Measurements from ENCODE around the gene TSPAN15.

Gene TSPAN15

GRCh38 chr10:69425511-69426298 is 25.6 kb upstream of the TSPAN15 start:
- Histone ChIP-seq H3K79me2 (ENCODE audit: insufficient read depth, low read length) (no peaks in the 10 kb centered on the region), H3K4me2 (ENCODE audit: insufficient read depth, low read length) (no peak overlapping the region), H4K20me1 (ENCODE audit: insufficient read depth, low read length) (no peaks in the 10 kb centered on the region), H2AFZ (ENCODE audit: low read depth, low read length) (no peak overlapping the region), H3K4me1 (ENCODE audit: insufficient read depth, low read length) (no peaks in the 10 kb centered on the region), H3K27me3 (ENCODE audit: insufficient read depth, low read length, poor library complexity) (no peaks in the 10 kb centered on the region), H3K4me3 (ENCODE audit: low read depth in 1 of 2, low read length in 2 of 2) (no peak overlapping the region), H3K9ac (ENCODE audit: low read depth, low read length) (no peak overlapping the region), H3K36me3 (ENCODE audit: insufficient read depth, low read length) (no peaks in the 10 kb centered on the region), H3K9me3 (ENCODE audit: insufficient read depth, low read length, severe bottlenecking) (no peaks in the 10 kb centered on the region), H3K27ac (ENCODE audit: low read length) (no peak overlapping the region)
- no peak for TF ChIP-seq EZH2 (IDR thresholded peaks at IDR 0.05; ENCODE audit: borderline replicate concordance, low read depth, low read length, severe bottlenecking)
- no peak for TF ChIP-seq CTCF (IDR thresholded peaks at IDR 0.05; ENCODE audit: borderline replicate concordance, extremely low read depth, low read length, poor library complexity, severe bottlenecking)
- ATAC-seq (ENCODE audit: insufficient read depth, low read depth) (peak; percentile 67), DNase-seq (peak; percentile 20)

- H3K79me2 ChIP-seq (ENCODE audit: insufficient read depth, low read length), result no peaks in the 10 kb centered on the region
- ATAC-seq (ENCODE audit: insufficient read depth, low read depth), result no peak
- no peaks in the 10 kb centered on the region for H4K20me1 ChIP-seq (ENCODE audit: insufficient read depth, low read length)
- no peak overlapping the region for H3K4me3 ChIP-seq (ENCODE audit: low read depth in 1 of 2, low read length in 2 of 2)
- H3K4me1 ChIP-seq (ENCODE audit: insufficient read depth, low read length), result no peaks in the 10 kb centered on the region
- H3K27ac ChIP-seq (ENCODE audit: low read length), result no peak overlapping the region
- no peak overlapping the region for H3K4me2 ChIP-seq (ENCODE audit: insufficient read depth, low read length)
- H2AFZ ChIP-seq (ENCODE audit: low read depth, low read length), result no peak overlapping the region
- DNase-seq, result no peak
- H3K9ac ChIP-seq (ENCODE audit: low read depth, low read length), result no peak overlapping the region
- TF ChIP-seq CTCF (IDR thresholded peaks at IDR 0.05; ENCODE audit: borderline replicate concordance, extremely low read depth, low read length, poor library complexity, severe bottlenecking), result no peak
- TF ChIP-seq EZH2 (IDR thresholded peaks at IDR 0.05; ENCODE audit: borderline replicate concordance, low read depth, low read length, severe bottlenecking), result no peak
- no peaks in the 10 kb centered on the region for H3K27me3 ChIP-seq (ENCODE audit: insufficient read depth, low read length, poor library complexity)
- H3K9me3 ChIP-seq (ENCODE audit: insufficient read depth, low read length, severe bottlenecking), result no peaks in the 10 kb centered on the region
- no peaks in the 10 kb centered on the region for H3K36me3 ChIP-seq (ENCODE audit: insufficient read depth, low read length)
Observed at GRCh38 chr10:69426376-69426727, 24.9 kb upstream of the TSPAN15 start.

- no peak for DNase-seq
Observed at GRCh38 chr10:69428165-69428564, 23.1 kb upstream of the TSPAN15 start.

More at GRCh38 chr10:69428165-69428564, 23.1 kb upstream of the TSPAN15 start:
- H3K4me3 ChIP-seq (ENCODE audit: low read depth in 1 of 2, low read length in 2 of 2), result no peak overlapping the region
- H3K27me3 ChIP-seq (ENCODE audit: insufficient read depth, low read length, poor library complexity), result peaks cover 5% of the 10 kb centered on the region
- ATAC-seq (ENCODE audit: insufficient read depth, low read depth), result no peak
- H3K9me3 ChIP-seq (ENCODE audit: insufficient read depth, low read length, severe bottlenecking), result no peaks in the 10 kb centered on the region
- no peaks in the 10 kb centered on the region for H3K36me3 ChIP-seq (ENCODE audit: insufficient read depth, low read length)
- H2AFZ ChIP-seq (ENCODE audit: low read depth, low read length), result no peak overlapping the region
- no peak overlapping the region for H3K27ac ChIP-seq (ENCODE audit: low read length)
- H3K4me2 ChIP-seq (ENCODE audit: insufficient read depth, low read length), result no peak overlapping the region
- TF ChIP-seq EZH2 (IDR thresholded peaks at IDR 0.05; ENCODE audit: borderline replicate concordance, low read depth, low read length, severe bottlenecking), result no peak
- TF ChIP-seq CTCF (IDR thresholded peaks at IDR 0.05; ENCODE audit: borderline replicate concordance, extremely low read depth, low read length, poor library complexity, severe bottlenecking), result no peak
- no peaks in the 10 kb centered on the region for H3K4me1 ChIP-seq (ENCODE audit: insufficient read depth, low read length)
- H3K9ac ChIP-seq (ENCODE audit: low read depth, low read length), result no peak overlapping the region
- H4K20me1 ChIP-seq (ENCODE audit: insufficient read depth, low read length), result no peaks in the 10 kb centered on the region
- H3K79me2 ChIP-seq (ENCODE audit: insufficient read depth, low read length), result no peaks in the 10 kb centered on the region

All from DND-41 (cell line).